NT2/D1 (cell line): ENCODE measurements around the gene MYORG.
A peak's percentile ranks its signal among the peaks of the same experiment; 100 is the strongest.

Experiments
- DNase-seq: peaks from one replicate; pipeline ENCODE4 v3.0.0-alpha.2; 2011; ENCODE audit warnings: low read depth, low spot score
- H3K27me3 ChIP-seq: 2 replicates; pipeline ENCODE4 v1.6.0; 2011; ENCODE audit warnings: mild to moderate bottlenecking; ENCODE audit not compliant: insufficient read length, insufficient read depth
- H3K36me3 ChIP-seq: 2 replicates; pipeline ENCODE4 v1.6.1; 2011; ENCODE audit warnings: mild to moderate bottlenecking, low read length, mixed read lengths; ENCODE audit not compliant: insufficient read depth, insufficient read length
- H3K4me1 ChIP-seq: 2 replicates; pipeline ENCODE4 v1.5.1; 2011; ENCODE audit not compliant: insufficient read depth, insufficient read length
- H3K4me3 ChIP-seq: 2 replicates; pipeline ENCODE4 v1.5.1; 2011; ENCODE audit warnings: low read depth; ENCODE audit not compliant: insufficient read length
- H3K9ac ChIP-seq: 2 replicates; pipeline ENCODE4 v1.6.0; 2011; ENCODE audit warnings: low read depth; ENCODE audit not compliant: insufficient read length
- H3K9me3 ChIP-seq: 2 replicates; pipeline ENCODE4 v1.5.1; 2011; ENCODE audit warnings: mild to moderate bottlenecking, low read length; ENCODE audit not compliant: insufficient read depth
- SUZ12 ChIP-seq: IDR thresholded peaks from 2 replicates; pipeline ENCODE4 v1.6.1; 2011; ENCODE audit not compliant: insufficient read length, insufficient read depth; ENCODE audit errors: extremely low read depth
- YY1 ChIP-seq: IDR thresholded peaks from 2 replicates; pipeline ENCODE4 v1.6.1; 2011; ENCODE audit not compliant: insufficient read length, insufficient read depth
- ZNF274 ChIP-seq: IDR thresholded peaks from 2 replicates; pipeline ENCODE4 v1.6.1; 2011; ENCODE audit warnings: mild to moderate bottlenecking, low read depth, low read length

MYORG gene

DNA sequence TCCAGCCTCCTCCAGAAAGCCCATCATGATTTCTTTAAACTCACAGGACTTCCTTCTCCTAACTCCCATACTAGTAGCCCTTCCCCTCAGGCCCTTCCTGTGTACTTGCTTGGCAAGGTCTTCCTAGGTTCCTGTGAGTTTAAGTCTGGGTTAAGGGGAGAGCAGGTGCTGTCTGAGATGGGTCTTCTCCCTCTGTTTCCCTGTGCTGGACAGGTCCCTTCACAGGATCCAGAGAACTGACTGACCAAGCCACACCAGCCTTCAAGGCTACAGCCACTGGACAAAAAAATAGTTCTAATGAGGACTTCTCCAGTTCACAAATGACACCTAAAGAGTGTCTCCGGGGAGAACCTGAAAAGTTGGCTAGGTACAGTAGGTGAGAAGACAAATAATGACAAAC is 29.5 kb upstream of the MYORG start:
- H3K9me3 ChIP-seq = no peaks in the 10 kb centered on the region

DNA sequence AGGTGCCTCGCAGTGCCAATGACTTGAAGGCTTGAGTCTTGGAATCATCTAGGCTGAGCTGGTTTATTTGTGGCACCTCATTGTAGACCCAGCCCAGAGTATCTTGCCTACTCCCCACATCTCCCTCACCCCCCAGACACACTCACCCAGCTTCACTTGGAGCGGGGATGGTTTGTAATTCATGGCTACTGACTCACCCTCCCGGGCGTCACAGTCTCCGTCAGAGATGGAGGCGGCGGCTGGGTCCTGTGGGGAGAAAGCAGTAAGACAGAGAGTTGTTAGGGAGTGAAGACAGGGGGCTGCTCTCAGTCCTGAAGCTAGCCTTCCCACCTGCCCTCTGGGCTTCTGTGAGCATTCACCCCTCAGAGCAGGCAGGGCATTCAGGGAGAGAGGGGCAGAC is 29.0 kb upstream of the MYORG start:
- no peak for TF ChIP-seq SUZ12
- no peak for TF ChIP-seq ZNF274
- no peak for TF ChIP-seq YY1
- H3K4me1 ChIP-seq = no peaks in the 10 kb centered on the region
- H3K9me3 ChIP-seq = no peaks in the 10 kb centered on the region
- H3K27me3 ChIP-seq = no peaks in the 10 kb centered on the region
- DNase-seq = no peak
- no peak overlapping the region for H3K9ac ChIP-seq
- peaks cover 48% of the 10 kb centered on the region for H3K36me3 ChIP-seq
- no peak overlapping the region for H3K4me3 ChIP-seq

More for the DNA sequence above, 29.5 kb upstream of the MYORG start:
- TF ChIP-seq YY1 (no peak), ZNF274 (no peak), SUZ12 (no peak)
- no peak overlapping the region for H3K4me3 ChIP-seq
- H3K27me3 ChIP-seq = no peaks in the 10 kb centered on the region
- H3K4me1 ChIP-seq = no peaks in the 10 kb centered on the region
- no peak overlapping the region for H3K9ac ChIP-seq
- H3K36me3 ChIP-seq = peaks cover 43% of the 10 kb centered on the region
- DNase-seq = no peak

GRCh38 chr9:34403554-34404380 is 27.1 kb upstream of the MYORG start:
- H3K36me3 ChIP-seq = peaks cover 67% of the 10 kb centered on the region

GRCh38 chr9:34400686-34401602 is 24.2 kb upstream of the MYORG start:
- no peaks in the 10 kb centered on the region for H3K27me3 ChIP-seq
- H3K9ac ChIP-seq = no peak overlapping the region
- no peaks in the 10 kb centered on the region for H3K9me3 ChIP-seq
- no peak for DNase-seq
- H3K36me3 ChIP-seq = peaks cover 76% of the 10 kb centered on the region
- H3K4me1 ChIP-seq = no peaks in the 10 kb centered on the region
- no peak for TF ChIP-seq ZNF274
- no peak for TF ChIP-seq YY1
- H3K4me3 ChIP-seq = no peak overlapping the region

More at GRCh38 chr9:34403554-34404380, 27.1 kb upstream of the MYORG start:
- DNase-seq = peak; percentile 44
- no peak overlapping the region for H3K4me3 ChIP-seq
- H3K4me1 ChIP-seq = no peaks in the 10 kb centered on the region
- no peaks in the 10 kb centered on the region for H3K27me3 ChIP-seq
- H3K9ac ChIP-seq = no peak overlapping the region
- no peak for TF ChIP-seq YY1
- no peak for TF ChIP-seq SUZ12
- no peak for TF ChIP-seq ZNF274
- no peaks in the 10 kb centered on the region for H3K9me3 ChIP-seq

GRCh38 chr9:34400275-34400674 is 23.6 kb upstream of the MYORG start:
- Histone ChIP-seq H3K9me3 (no peaks in the 10 kb centered on the region), H3K4me3 (no peak overlapping the region), H3K36me3 (peaks cover 69% of the 10 kb centered on the region), H3K27me3 (no peaks in the 10 kb centered on the region), H3K9ac (no peak overlapping the region), H3K4me1 (no peaks in the 10 kb centered on the region)
- no peak for DNase-seq
- TF ChIP-seq ZNF274 (no peak), YY1 (no peak), SUZ12 (no peak)

DNA sequence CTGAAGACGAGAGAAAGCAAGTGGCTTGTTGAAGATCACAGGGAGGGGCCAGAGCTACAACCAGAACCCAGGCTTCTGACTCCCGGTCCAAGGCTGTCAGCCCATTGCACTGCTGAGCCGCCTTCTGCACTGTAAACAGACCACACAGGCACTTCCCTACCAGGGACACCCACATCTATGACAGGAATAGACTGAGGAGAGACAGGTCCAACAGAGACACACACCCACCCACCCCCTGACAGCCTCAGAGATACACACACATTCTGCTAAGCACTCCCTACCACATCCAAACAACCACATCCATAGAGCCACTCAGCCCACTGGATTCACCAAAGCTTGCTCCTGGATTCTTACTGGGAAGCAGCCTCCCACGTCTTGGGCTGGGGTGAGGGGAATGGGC is 23.0 kb upstream of the MYORG start:
- no peak for DNase-seq
- peaks cover 64% of the 10 kb centered on the region for H3K36me3 ChIP-seq
- no peaks in the 10 kb centered on the region for H3K27me3 ChIP-seq

GRCh38 chr9:34398875-34399274 is 22.2 kb upstream of the MYORG start:
- H3K9me3 ChIP-seq = no peaks in the 10 kb centered on the region
- H3K4me1 ChIP-seq = no peaks in the 10 kb centered on the region
- no peaks in the 10 kb centered on the region for H3K27me3 ChIP-seq
- no peak for TF ChIP-seq ZNF274
- TF ChIP-seq YY1 = no peak
- no peak for TF ChIP-seq SUZ12
- peaks cover 63% of the 10 kb centered on the region for H3K36me3 ChIP-seq
- no peak for DNase-seq
- no peak overlapping the region for H3K9ac ChIP-seq
- H3K4me3 ChIP-seq = no peak overlapping the region

More for the DNA sequence above, 23.0 kb upstream of the MYORG start:
- no peaks in the 10 kb centered on the region for H3K9me3 ChIP-seq
- H3K4me1 ChIP-seq = no peaks in the 10 kb centered on the region
- no peak overlapping the region for H3K4me3 ChIP-seq
- no peak for TF ChIP-seq ZNF274
- no peak for TF ChIP-seq SUZ12
- TF ChIP-seq YY1 = no peak
- H3K9ac ChIP-seq = no peak overlapping the region
